H9 (cell line): Measurements from ENCODE around the gene GMPS. TPM values are rescaled to one million over a fixed set of nuclear protein-coding genes. Genes with fewer than 3 reads are reported as not detected.

ENCODE experiments used
- DNase-seq: peaks from one replicate; pipeline ENCODE4 v3.0.0-alpha.2; 2017
- H2AFZ ChIP-seq: one replicate; pipeline ENCODE4 v1.6.1; 2013; ENCODE audit warnings: mild to moderate bottlenecking, low read length, control low read depth, moderate library complexity
- H2AK5ac ChIP-seq: 2 replicates; pipeline ENCODE4 v1.6.1; 2013; ENCODE audit warnings: low read length, control low read depth, mixed read lengths; ENCODE audit not compliant: insufficient read length
- H2BK120ac ChIP-seq: one replicate; pipeline ENCODE4 v1.6.1; 2013; ENCODE audit warnings: low read depth, mild to moderate bottlenecking, low read length, control low read depth, inconsistent platforms; ENCODE audit not compliant: poor library complexity, severe bottlenecking
- H2BK12ac ChIP-seq: 2 replicates; pipeline ENCODE4 v1.6.1; 2013; ENCODE audit warnings: low read length, control low read depth, mixed read lengths, low read depth; ENCODE audit not compliant: insufficient read length
- H2BK15ac ChIP-seq: 2 replicates; pipeline ENCODE4 v1.6.1; 2013; ENCODE audit warnings: low read depth, low read length, control low read depth
- H2BK20ac ChIP-seq: one replicate; pipeline ENCODE4 v1.6.1; 2013; ENCODE audit warnings: low read depth, mild to moderate bottlenecking, low read length, control low read depth, inconsistent platforms; ENCODE audit not compliant: poor library complexity, severe bottlenecking
- H2BK5ac ChIP-seq: 2 replicates; pipeline ENCODE4 v1.6.1; 2013; ENCODE audit warnings: low read length, control low read depth, mixed read lengths; ENCODE audit not compliant: insufficient read length
- H3K14ac ChIP-seq: 2 replicates; pipeline ENCODE4 v1.6.1; 2013; ENCODE audit warnings: low read length, control low read depth; ENCODE audit not compliant: insufficient read depth
- H3K18ac ChIP-seq: 2 replicates; pipeline ENCODE4 v1.6.1; 2013; ENCODE audit warnings: low read depth, mild to moderate bottlenecking, mixed read lengths, low read length, control low read depth; ENCODE audit not compliant: insufficient read length
- H3K23ac ChIP-seq: 2 replicates; pipeline ENCODE4 v1.6.1; 2013; ENCODE audit warnings: low read length, control low read depth, mixed read lengths, low read depth; ENCODE audit not compliant: insufficient read length
- H3K23me2 ChIP-seq: 2 replicates; pipeline ENCODE4 v1.6.1; 2013; ENCODE audit warnings: low read depth, mild to moderate bottlenecking, mixed read lengths, low read length, control low read depth; ENCODE audit not compliant: insufficient read length, poor library complexity, severe bottlenecking
- H3K27ac ChIP-seq: 2 replicates; pipeline ENCODE4 v1.5.1; 2013; ENCODE audit warnings: low read length, control low read depth, mixed read lengths, low read depth; ENCODE audit not compliant: insufficient read length
- H3K27me3 ChIP-seq: 2 replicates; pipeline ENCODE4 v1.6.1; 2013; ENCODE audit warnings: low read length, control low read depth, inconsistent platforms; ENCODE audit not compliant: insufficient read depth
- H3K4ac ChIP-seq: 2 replicates; pipeline ENCODE4 v1.6.1; 2013; ENCODE audit warnings: low read depth, mild to moderate bottlenecking, control low read depth, inconsistent platforms, low read length, moderate library complexity
- H3K4me1 ChIP-seq: 2 replicates; pipeline ENCODE4 v1.6.1; 2013; ENCODE audit warnings: low read length, control low read depth, inconsistent platforms; ENCODE audit not compliant: insufficient read depth
- H3K4me2 ChIP-seq: 2 replicates; pipeline ENCODE4 v1.6.1; 2013; ENCODE audit warnings: low read length, control low read depth, mixed read lengths; ENCODE audit not compliant: insufficient read length, insufficient read depth
- H3K56ac ChIP-seq: 2 replicates; pipeline ENCODE4 v1.6.1; 2013; ENCODE audit warnings: low read depth, mild to moderate bottlenecking, mixed read lengths, low read length, control low read depth; ENCODE audit not compliant: insufficient read length
- H3K79me1 ChIP-seq: 2 replicates; pipeline ENCODE4 v1.6.1; 2013; ENCODE audit warnings: low read depth, mild to moderate bottlenecking, moderate library complexity, low read length, control low read depth, inconsistent platforms; ENCODE audit not compliant: insufficient read depth, poor library complexity, severe bottlenecking
- H3K79me2 ChIP-seq: 2 replicates; pipeline ENCODE4 v1.6.1; 2013; ENCODE audit warnings: low read length, control low read depth, inconsistent platforms; ENCODE audit not compliant: insufficient read depth
- H3K9ac ChIP-seq: 2 replicates; pipeline ENCODE4 v1.6.1; 2013; ENCODE audit warnings: low read length, control low read depth, mixed read lengths; ENCODE audit not compliant: insufficient read length; ENCODE audit errors: extremely low read depth
- H3K9me3 ChIP-seq: one replicate; pipeline ENCODE4 v1.6.1; 2013; ENCODE audit warnings: low read depth, low read length, inconsistent platforms; ENCODE audit not compliant: control insufficient read depth
- H3T11ph ChIP-seq: one replicate; pipeline ENCODE4 v1.6.1; 2013; ENCODE audit warnings: mild to moderate bottlenecking, low read length, control low read depth, inconsistent platforms
- H4K20me1 ChIP-seq: one replicate; pipeline ENCODE4 v1.6.1; 2013; ENCODE audit not compliant: control insufficient read depth, insufficient read length, insufficient read depth
- H4K5ac ChIP-seq: 2 replicates; pipeline ENCODE4 v1.6.1; 2013; ENCODE audit warnings: low read depth, mild to moderate bottlenecking, mixed read lengths, low read length, control low read depth; ENCODE audit not compliant: insufficient read length
- H4K8ac ChIP-seq: replicated peaks from 2 replicates; pipeline ENCODE4 v1.6.1; 2013; ENCODE audit warnings: low read length, control low read depth, mixed read lengths, low read depth; ENCODE audit not compliant: insufficient read length
- H4K91ac ChIP-seq: 2 replicates; pipeline ENCODE4 v1.6.1; 2013; ENCODE audit warnings: low read depth, mild to moderate bottlenecking, moderate library complexity, mixed read lengths, low read length, control low read depth; ENCODE audit not compliant: insufficient read length
- H3K27ac Mint-ChIP-seq, 3 experiments: 2 replicates in 2 of 3; 3 replicates in 1 of 3; pipeline ENCODE4 v1.8.0; 2020 to 2021; ENCODE audit warnings: mixed read lengths in 3 of 3, mild to moderate bottlenecking in 1 of 3, moderate library complexity in 1 of 3
- H3K27me3 Mint-ChIP-seq: 2 replicates; pipeline ENCODE4 v1.8.0; 2021; ENCODE audit warnings: low read depth, mild to moderate bottlenecking, moderate library complexity, mixed read lengths
- H3K36me3 Mint-ChIP-seq, 3 experiments: 2 replicates in 2 of 3; 3 replicates in 1 of 3; pipeline ENCODE4 v1.8.0; 2020 to 2021; ENCODE audit warnings: low read depth in 3 of 3, mixed read lengths in 3 of 3; ENCODE audit not compliant: insufficient read depth in 1 of 3
- H3K4me1 Mint-ChIP-seq, 2 experiments: 2 replicates each; pipeline ENCODE4 v1.8.0; 2020; ENCODE audit warnings: mixed read lengths in 2 of 2
- H3K4me3 Mint-ChIP-seq, 2 experiments: 2 replicates in 1 of 2; 3 replicates in 1 of 2; pipeline ENCODE4 v1.8.0; 2020 to 2021; ENCODE audit warnings: mild to moderate bottlenecking in 2 of 2, mixed read lengths in 2 of 2, moderate library complexity in 1 of 2
- H3K9me3 Mint-ChIP-seq, 2 experiments: 2 replicates in 1 of 2; 3 replicates in 1 of 2; pipeline ENCODE4 v1.8.0; 2020; ENCODE audit warnings: mild to moderate bottlenecking in 2 of 2, mixed read lengths in 2 of 2, moderate library complexity in 1 of 2
- CTCF ChIP-seq: fragments of 200-600 bp; sonication (generic); conservative IDR thresholded peaks from 3 replicates; pipeline ENCODE4 v1.8.0; 2021; ENCODE audit warnings: antibody characterized with exemption, mild to moderate bottlenecking
- WGBS: extraction: QIAGEN DNeasy Blood & Tissue Kit; methylation state at CpG from one replicate; pipeline ENCODE4 v1.1.7; 2013; ENCODE audit warnings: missing lambda C conversion rate, low lambda C conversion rate, mixed read lengths; ENCODE audit not compliant: insufficient read length; ENCODE audit errors: extremely low coverage; 5-methylcytosine and 5-hydroxymethylcytosine counted together
- total RNA-seq: library from RNA; stranded (reverse); gene quantifications from 2 replicates; pipeline ENCODE4 v1.2.1, GENCODE V29; 2021

Gene GMPS
- total RNA-seq, 1 experiment from 2014 or later = 142 TPM

DNA sequence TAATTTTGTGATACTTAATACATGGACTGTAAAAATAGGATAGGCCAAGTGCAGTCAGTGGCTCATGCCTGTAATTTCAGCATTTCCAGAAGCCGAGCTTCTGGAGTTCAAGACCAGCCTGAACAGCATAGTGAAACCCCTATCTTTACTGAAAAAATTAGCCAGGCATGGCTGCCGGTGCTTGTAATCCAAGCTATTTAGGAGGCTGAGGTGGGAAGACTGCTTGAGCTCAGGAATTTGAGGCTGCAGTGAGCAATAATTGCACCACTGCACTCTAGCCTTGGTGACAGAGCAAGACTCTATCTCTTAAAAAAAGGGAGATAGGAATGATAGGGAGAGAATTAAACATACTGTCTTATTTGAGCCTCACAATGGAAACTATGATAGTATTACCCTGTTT lies 51.0 kb downstream of the GMPS start:
- no peak for TF ChIP-seq CTCF
- H4K20me1 ChIP-seq = no peaks in the 10 kb centered on the region
- no peak overlapping the region for H3K23ac ChIP-seq
- H3K27ac Mint-ChIP-seq = peak overlapping the region in 1 of 3 experiments; percentile 50; a peak in 1 of 7 replicates
- H3K27me3 Mint-ChIP-seq = no peaks in the 10 kb centered on the region
- H3K27me3 ChIP-seq = no peaks in the 10 kb centered on the region
- no peak overlapping the region for H3T11ph ChIP-seq
- no peaks in the 10 kb centered on the region for H3K9me3 ChIP-seq
- no peak overlapping the region for H2AFZ ChIP-seq
- H2BK120ac ChIP-seq = no peak overlapping the region
- no peak overlapping the region for H3K4ac ChIP-seq
- H2BK12ac ChIP-seq = no peak overlapping the region
- no peak overlapping the region for H3K14ac ChIP-seq
- H3K36me3 Mint-ChIP-seq = peaks cover 24 to 65% (median 61%) of the 10 kb centered on the region in 3 experiments; a peak in 6 of 7 replicates
- H3K79me2 ChIP-seq = no peaks in the 10 kb centered on the region
- no peaks in the 10 kb centered on the region for H3K4me1 ChIP-seq
- no peak overlapping the region for H3K4me2 ChIP-seq
- no peaks in the 10 kb centered on the region for H3K4me1 Mint-ChIP-seq
- no peak overlapping the region for H2BK20ac ChIP-seq
- H2BK5ac ChIP-seq = no peak overlapping the region
- no peak overlapping the region for H3K9ac ChIP-seq
- H4K91ac ChIP-seq = no peak overlapping the region
- no peak overlapping the region for H2BK15ac ChIP-seq
- no peaks in the 10 kb centered on the region for H3K23me2 ChIP-seq
- H3K4me3 Mint-ChIP-seq = no peak overlapping the region
- no peak overlapping the region for H4K5ac ChIP-seq
- H4K8ac ChIP-seq = no peak overlapping the region
- H3K9me3 Mint-ChIP-seq = no peaks in the 10 kb centered on the region
- H3K18ac ChIP-seq = no peak overlapping the region
- no CpG with 5 or more reads among the region's 2 CpGs for WGBS
- DNase-seq = no peak
- H3K79me1 ChIP-seq = no peaks in the 10 kb centered on the region
- H3K56ac ChIP-seq = no peak overlapping the region
- no peak overlapping the region for H3K27ac ChIP-seq
- H2AK5ac ChIP-seq = no peak overlapping the region
